HFFc6 (cell line): Measurements from ENCODE around the gene COG5. TPM values are rescaled to one million over a fixed set of nuclear protein-coding genes. Genes with fewer than 3 reads are reported as not detected.

Experiments used
- DNase-seq: peaks from one replicate; pipeline ENCODE4 v3.0.0-alpha.2; 2018
- H3K27ac Mint-ChIP-seq: 2 replicates; pipeline ENCODE4 v1.8.0; 2020; ENCODE audit warnings: mild to moderate bottlenecking, mixed read lengths
- H3K27me3 Mint-ChIP-seq: 2 replicates; pipeline ENCODE4 v1.8.0; 2021; ENCODE audit warnings: mild to moderate bottlenecking, moderate library complexity, mixed read lengths; ENCODE audit not compliant: insufficient read depth
- H3K36me3 Mint-ChIP-seq: 2 replicates; pipeline ENCODE4 v1.8.0; 2021; ENCODE audit warnings: low read depth, mixed read lengths
- H3K4me1 Mint-ChIP-seq: 2 replicates; pipeline ENCODE4 v1.8.0; 2020; ENCODE audit warnings: low read depth, mixed read lengths
- H3K4me3 Mint-ChIP-seq: 2 replicates; pipeline ENCODE4 v1.8.0; 2020; ENCODE audit warnings: mild to moderate bottlenecking, moderate library complexity, mixed read lengths
- H3K9me3 Mint-ChIP-seq: 2 replicates; pipeline ENCODE4 v1.8.0; 2020; ENCODE audit warnings: mild to moderate bottlenecking, mixed read lengths
- CTCF ChIP-seq: fragments of 200-600 bp; sonication (generic); IDR thresholded peaks from 2 replicates; pipeline ENCODE4 v1.5.0; 2021; ENCODE audit warnings: antibody characterized with exemption, mild to moderate bottlenecking
- total RNA-seq, 6 experiments: library from RNA; stranded (reverse); fragmentation: NEBNext Ultra II Directional; extraction: Animal tissue kit (Norgen Biotek cat#: 25700); gene quantifications; 2 replicates in 1 of 6; 3 replicates in 5 of 6; pipeline ENCODE4 v1.2.3, GENCODE V29; 2021

The COG5 gene
- total RNA-seq, 6 experiments from 2014 or later, result 25.6 to 34.8 (median 31.6) TPM

- H3K4me3 Mint-ChIP-seq, result no peak overlapping the region
- peaks cover 2% of the 10 kb centered on the region for H3K4me1 Mint-ChIP-seq
- no peak for TF ChIP-seq CTCF
- DNase-seq, result no peak
- H3K36me3 Mint-ChIP-seq, result peaks cover 49% of the 10 kb centered on the region
- no peak overlapping the region for H3K27ac Mint-ChIP-seq
- H3K9me3 Mint-ChIP-seq, result peaks cover 19% of the 10 kb centered on the region
- H3K27me3 Mint-ChIP-seq, result no peaks in the 10 kb centered on the region
Measured at GRCh38 chr7:107242267-107242666, 321.5 kb downstream of the COG5 start.

DNA sequence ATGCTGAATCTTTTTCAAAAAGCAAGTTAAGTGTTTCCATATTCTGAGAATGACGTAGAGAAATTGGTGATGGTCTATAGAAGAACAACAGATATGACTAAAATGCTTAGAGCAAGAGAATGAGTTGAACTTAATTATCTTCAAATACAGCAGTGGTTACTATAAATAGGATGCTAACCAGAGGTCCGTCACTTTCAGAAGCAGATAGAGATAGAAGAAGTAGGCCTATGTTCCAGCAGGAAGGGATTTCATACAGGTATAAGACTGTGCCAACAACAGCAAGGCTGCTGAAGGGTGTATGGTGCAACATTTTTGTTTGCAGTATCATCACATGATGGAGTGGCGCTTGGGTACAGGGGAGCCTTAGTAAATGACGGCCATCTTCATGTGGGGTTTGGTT, 326.3 kb downstream of the COG5 start:
- Mint-ChIP-seq H3K9me3 (no peaks in the 10 kb centered on the region), H3K4me3 (no peak overlapping the region), H3K27ac (no peak overlapping the region), H3K4me1 (peaks cover 35% of the 10 kb centered on the region), H3K36me3 (peaks cover 6% of the 10 kb centered on the region), H3K27me3 (no peaks in the 10 kb centered on the region)
- DNase-seq, result no peak
- no peak for TF ChIP-seq CTCF

DNA sequence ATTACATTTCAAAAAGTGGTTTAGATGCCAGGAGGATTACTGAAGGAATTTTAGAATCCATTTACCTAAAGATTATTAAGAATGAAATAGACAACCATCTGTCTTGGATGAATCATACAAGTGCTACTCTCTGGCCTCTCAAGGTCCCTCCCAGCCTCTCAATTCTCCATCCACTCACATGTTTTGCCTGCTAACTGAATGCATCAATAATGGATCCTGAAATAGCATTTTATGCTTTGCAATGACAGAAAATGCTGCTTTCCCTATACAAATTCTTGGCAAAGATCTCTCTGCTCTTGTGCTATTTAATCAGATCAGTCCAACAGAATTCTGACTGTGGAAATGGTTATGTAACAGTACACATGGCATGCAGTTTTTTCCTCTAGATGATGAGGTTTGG, 326.9 kb downstream of the COG5 start:
- Mint-ChIP-seq H3K4me3 (no peak overlapping the region), H3K4me1 (peaks cover 37% of the 10 kb centered on the region), H3K27ac (no peak overlapping the region; the same call in 1 of the 2 replicates), H3K9me3 (no peaks in the 10 kb centered on the region), H3K36me3 (peaks cover 6% of the 10 kb centered on the region), H3K27me3 (no peaks in the 10 kb centered on the region)
- DNase-seq, result peak; percentile 20
- no peak for TF ChIP-seq CTCF

- peaks cover 5% of the 10 kb centered on the region for H3K36me3 Mint-ChIP-seq
- TF ChIP-seq CTCF, result no peak
Measured at GRCh38 chr7:107234436-107234835, 329.3 kb downstream of the COG5 start.

GRCh38 chr7:107233981-107234380, 329.7 kb downstream of the COG5 start:
- H3K27me3 Mint-ChIP-seq, result peaks cover 3% of the 10 kb centered on the region; the same call in 1 of the 2 replicates
- TF ChIP-seq CTCF, result no peak

More at GRCh38 chr7:107234436-107234835, 329.3 kb downstream of the COG5 start:
- no peaks in the 10 kb centered on the region for H3K9me3 Mint-ChIP-seq
- H3K4me3 Mint-ChIP-seq, result no peak overlapping the region
- peaks cover 3% of the 10 kb centered on the region; the same call in 1 of the 2 replicates for H3K27me3 Mint-ChIP-seq
- H3K27ac Mint-ChIP-seq, result no peak overlapping the region
- peaks cover 51% of the 10 kb centered on the region for H3K4me1 Mint-ChIP-seq
- no peak for DNase-seq

GRCh38 chr7:107233174-107233573, 330.5 kb downstream of the COG5 start:
- Mint-ChIP-seq H3K4me3 (no peak overlapping the region), H3K9me3 (no peaks in the 10 kb centered on the region), H3K4me1 (peaks cover 64% of the 10 kb centered on the region), H3K27ac (no peak overlapping the region), H3K27me3 (peaks cover 3% of the 10 kb centered on the region; the same call in 1 of the 2 replicates), H3K36me3 (peaks cover 14% of the 10 kb centered on the region)
- TF ChIP-seq CTCF, result no peak
- DNase-seq, result no peak

More at GRCh38 chr7:107233981-107234380, 329.7 kb downstream of the COG5 start:
- no peaks in the 10 kb centered on the region for H3K9me3 Mint-ChIP-seq
- H3K4me3 Mint-ChIP-seq, result no peak overlapping the region
- H3K27ac Mint-ChIP-seq, result no peak overlapping the region
- H3K36me3 Mint-ChIP-seq, result peaks cover 6% of the 10 kb centered on the region
- H3K4me1 Mint-ChIP-seq, result peaks cover 56% of the 10 kb centered on the region
- no peak for DNase-seq
